GM19463 (cell line): ENCODE results near the gene TBX5.

Experiments used
- ATAC-seq: cut with Tn5 transposase; IDR thresholded peaks from one replicate; pipeline ENCODE4 v1.9.1; 2021; ENCODE audit warnings: mild to moderate bottlenecking, moderate library complexity; ENCODE audit not compliant: unreplicated experiment

The TBX5 gene

DNA sequence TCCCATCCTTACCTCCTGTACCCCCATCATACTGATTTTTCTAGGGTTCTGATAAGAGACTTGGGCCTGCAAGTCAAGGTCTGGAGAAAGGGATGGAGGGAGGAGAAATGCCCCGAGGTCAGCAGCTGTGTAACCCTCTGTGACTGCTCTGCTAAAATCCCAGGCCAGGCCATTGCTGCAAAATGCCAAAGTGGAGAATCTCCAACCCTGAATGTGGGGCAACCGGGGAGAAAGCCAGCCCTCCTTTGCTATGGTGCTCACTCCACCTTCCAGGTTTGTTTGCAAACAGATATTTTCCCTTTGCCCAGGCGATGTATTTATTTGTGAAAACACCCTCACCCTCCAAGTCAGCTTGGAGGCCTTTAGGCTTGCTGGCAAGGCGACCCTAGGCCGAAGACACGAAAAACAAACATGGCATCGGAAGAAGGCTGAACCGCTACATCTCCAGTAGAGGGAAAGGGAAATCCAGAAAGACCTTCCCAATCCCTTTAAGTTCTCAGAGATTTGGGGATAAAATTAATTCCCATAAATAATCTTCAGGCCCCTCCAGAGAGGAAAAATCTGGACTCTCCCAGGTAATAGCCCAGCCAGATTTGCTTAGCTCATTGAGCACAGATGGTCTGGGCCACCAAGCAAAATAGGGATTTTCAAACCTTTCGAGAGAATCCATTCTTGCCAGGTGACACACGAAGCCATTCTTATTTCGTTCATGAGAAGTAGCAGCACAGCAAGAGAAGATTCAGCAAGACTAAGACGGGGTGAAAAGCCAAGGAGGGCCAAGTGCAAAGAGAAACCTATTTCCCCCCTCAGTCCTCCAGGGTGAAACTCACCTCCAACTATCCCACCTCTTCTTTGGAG lies 1.3 kb upstream of the TBX5 start:
- no peak for ATAC-seq

DNA sequence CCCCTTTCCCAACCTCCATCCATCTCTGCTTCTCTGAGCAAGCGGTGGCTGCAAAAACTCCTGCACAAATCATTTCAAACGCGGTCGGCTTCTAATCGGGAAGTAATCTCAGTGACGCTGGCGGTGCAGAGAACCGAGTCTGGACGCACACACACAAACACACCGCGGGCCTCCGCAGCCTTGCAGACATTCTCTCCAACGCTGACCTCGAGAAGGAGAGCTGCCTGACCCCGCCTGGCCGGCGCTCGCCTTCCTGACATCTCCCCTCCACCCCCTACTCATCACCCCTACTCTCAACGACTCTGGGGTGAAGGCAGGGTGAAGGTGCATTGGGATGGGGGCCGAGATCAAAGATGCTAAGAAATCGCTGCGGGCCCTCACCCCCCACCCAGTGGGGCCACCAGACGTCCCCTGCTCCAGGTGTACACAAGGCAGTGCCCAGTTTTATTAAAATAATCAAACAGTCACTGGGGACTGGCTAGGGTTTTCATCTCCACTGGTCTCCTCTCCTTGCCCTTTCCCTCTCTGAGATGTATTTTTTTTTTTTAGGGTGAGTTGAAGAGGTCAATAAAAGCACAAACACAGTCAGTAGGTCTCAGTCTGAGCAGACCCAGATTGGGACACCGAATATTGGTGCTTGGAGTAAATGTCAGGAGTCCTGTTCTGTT lies 506 bp upstream of the TBX5 start:
- no peak for ATAC-seq

DNA sequence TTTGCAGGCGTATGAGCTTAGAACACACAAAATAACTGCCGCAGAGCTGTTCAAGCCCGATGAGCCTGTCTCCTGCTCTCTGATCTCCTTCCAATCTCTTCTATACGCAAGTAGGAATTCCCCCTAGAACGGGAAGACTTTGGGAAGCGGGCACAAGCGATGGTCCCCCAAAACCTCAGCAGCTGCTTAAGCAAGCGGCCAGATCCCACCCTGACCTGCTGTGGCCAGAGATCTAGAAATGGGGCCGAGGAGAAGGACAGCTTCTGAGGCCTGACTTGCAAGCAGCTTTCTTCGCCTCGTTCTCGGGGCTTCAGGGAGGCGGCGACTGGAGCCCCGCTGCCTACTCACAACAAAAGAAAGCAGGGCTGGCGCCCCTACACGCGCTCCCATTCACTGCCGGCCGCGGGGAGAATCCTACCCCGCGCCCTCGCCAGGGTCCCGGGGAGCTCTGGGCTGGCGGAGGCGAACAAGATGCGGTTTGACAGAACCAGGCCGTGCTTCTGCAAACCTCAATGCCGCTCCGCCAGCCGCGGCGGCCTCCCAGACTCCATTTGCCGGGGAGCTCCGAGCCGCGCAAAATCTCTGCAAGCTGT lies 922 bp downstream of the TBX5 start:
- no peak for ATAC-seq

DNA sequence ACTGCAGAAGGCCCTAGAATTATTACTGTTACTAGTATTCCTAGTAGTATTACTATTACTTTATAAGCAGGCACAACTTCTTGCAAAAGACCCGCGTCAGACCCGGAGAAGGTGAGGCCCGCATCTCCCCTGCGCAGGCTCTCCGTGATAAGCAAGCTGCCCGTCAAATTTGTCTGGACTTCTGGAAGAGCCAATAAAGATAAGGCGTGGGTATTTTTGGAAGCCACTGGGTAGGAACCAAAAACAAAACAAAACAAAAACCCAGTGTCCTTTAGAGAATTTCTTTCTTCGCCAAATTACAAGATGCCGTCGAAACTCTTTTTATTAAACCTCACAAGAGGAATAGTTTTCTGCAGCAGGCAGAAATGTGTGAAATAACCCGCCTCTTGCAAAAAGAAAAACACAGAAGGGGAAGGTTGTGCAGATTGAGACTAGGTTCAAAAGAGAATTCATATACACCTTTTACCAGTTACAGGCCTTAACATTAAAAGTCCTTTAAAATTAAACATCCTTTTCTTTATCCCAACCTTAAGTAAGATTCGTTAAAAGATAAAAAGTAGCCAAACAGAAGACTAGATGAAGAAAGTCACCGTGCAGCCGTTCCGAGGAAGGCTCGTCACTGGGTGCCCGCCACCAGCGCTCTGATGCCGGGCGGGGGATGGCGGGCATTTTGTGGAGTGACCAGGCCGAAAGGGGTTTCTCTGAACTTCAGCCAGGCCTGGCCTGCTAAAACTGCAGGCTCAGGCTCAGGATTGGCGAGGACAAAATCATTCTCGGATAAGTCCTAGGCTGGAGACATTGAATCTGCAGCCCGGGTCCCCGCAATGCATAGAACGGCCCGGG lies 1.6 kb downstream of the TBX5 start:
- no peak for ATAC-seq

DNA sequence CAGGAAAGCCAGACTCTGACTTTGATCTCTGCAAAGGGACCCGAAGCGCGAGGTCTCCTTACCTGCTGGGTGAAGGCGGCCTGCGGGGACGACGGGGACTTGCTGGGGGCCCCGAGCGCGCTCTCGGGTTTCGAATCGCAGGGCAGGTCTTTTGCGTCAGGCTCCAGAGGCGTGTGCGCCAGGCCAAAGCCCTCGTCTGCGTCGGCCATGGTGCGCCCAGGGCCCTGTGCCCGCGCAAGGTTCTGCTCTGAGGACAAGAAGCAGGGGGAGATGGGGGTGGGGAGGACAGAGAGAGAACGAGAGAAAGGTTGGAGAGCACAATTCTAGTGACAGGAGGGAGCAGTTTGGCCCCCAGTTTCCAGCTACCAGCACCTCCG lies 2.3 kb downstream of the TBX5 start:
- no peak for ATAC-seq

DNA sequence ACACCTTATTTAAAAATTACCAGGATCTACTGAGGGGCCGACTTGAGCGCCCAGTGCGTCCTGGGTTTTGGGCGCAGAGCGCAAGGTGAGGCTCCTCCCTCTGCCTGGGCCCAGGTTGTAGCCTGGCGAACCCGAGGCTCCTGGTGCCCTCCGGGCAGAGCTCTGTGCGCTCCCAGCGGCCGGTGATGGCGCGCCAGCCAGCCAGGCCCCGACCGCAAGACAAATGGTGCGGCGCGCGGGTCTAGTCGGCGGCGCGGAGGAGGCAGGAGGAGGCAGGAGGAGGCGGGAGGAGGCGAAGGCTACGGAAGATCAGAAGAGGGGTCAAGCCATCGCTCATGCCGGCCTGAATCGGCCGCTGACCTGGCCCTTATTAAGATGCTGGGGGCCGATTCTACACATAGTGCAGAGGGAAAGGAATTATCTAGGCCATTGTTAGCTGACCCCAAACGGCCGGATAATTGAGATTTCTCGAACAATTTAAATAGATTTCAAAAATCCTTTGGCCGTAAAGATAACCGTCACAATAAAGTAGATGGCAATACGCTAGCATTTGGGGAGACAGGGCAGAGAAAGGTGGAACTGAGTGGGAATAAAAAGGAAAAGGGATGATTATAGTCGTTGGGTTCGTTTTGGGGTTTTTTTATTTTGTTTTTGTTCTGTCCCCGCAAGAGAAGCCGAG lies 2.8 kb downstream of the TBX5 start:
- no peak for ATAC-seq

DNA sequence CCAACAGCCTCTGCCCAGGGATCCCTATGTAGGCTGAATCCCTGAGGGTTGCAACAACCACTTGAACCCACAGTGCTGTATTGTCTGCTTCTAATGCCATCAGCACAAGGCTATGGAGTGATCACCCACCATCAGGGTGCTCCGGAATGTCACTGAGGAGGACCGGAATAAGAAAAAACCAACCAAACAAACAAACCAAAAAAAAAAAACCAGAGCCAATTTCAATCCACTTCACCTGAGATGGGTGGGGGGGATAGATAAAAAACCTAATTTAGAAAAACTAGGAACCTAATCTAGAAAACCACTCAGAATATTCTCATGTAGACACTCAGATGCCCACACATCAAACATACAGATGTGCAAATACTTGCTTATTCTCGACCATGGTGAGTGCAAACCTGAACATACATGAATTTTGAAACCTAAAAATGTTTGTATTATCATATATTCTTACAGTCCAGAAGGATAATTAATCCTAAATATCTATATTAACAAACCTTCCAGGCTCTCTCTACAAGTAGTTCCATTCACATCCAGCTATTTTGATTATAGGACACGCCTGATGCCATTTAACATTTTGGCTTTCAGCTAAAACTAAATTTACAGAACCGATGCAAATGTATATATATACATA lies 3.7 kb downstream of the TBX5 start:
- no peak for ATAC-seq

DNA sequence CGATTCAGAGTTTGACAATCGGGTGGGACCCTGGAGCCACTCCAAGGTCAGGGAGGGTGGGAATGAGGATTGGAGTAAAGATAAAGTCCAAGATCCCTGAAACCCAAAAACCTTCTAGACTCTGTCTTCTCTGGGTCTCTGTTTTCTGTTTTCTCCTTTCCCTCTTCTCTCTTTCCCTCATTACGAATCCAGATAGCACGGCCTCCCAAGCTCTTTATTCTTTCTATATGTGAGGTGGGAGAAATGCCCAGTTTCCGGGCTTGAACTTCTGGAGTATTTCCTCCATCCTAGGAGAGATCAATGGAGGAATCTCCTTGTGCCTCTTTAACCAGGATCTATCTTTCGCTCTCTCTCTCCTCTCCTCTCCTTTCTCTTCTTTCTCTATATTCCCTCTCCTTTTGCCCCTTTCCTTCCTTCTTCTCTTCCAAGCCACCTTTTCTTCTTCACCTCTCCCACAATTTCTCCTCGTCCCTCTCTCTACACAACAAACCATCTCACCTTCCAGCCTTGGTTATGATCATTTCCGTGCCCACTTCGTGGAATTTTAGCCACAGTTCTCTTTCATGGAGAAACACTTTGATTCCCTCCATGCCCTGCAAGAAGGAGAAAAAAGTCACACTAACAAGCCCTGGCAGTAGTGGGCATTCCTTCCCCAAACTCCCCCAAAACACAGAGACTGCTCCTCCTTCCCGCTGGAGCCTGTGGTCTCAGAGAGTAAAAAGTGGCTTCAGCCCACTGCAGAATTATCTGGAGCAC lies 4.4 kb downstream of the TBX5 start:
- ATAC-seq = no peak

DNA sequence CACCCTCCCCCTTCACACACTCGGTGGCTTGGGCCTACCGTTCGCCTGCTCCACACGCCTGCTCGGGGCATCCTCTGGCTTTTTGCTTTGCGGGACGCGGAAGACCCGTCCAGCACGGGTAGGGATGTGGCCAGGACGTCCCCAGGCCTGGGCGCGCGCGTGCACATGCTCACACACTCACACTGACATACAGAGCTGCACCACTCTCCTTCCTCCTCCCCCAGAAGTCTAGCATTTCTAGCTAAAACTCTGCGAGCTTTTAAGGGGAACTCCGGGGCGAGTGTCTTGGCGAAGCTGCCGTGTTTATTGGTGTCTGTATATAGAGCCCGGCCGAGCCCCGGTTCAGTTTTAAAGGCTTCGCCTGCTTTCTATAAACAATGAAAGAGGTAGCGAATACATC lies 5.0 kb downstream of the TBX5 start:
- no peak for ATAC-seq

DNA sequence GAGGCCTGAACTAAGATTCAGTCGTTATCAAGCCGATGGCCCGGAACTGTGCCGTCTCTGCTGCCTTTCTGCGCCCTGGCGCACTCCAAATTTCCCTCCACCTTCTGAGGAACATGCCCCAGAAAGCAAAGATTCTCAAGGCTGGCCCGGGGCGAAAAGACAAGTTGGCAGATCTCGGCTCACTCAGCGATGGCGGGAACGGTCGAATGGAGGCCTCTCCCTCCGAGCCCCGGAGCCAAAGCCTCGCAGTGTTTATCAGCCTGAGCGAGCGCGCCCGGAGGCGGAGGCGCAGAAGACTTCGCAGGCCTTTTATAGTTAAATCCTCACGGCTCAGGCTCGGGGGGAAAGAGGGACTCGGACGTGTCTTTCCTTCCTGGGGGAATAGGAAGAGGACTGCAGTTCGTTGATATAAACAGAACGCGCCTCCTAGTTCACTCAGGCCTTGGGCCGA lies 5.6 kb downstream of the TBX5 start:
- no peak for ATAC-seq

DNA sequence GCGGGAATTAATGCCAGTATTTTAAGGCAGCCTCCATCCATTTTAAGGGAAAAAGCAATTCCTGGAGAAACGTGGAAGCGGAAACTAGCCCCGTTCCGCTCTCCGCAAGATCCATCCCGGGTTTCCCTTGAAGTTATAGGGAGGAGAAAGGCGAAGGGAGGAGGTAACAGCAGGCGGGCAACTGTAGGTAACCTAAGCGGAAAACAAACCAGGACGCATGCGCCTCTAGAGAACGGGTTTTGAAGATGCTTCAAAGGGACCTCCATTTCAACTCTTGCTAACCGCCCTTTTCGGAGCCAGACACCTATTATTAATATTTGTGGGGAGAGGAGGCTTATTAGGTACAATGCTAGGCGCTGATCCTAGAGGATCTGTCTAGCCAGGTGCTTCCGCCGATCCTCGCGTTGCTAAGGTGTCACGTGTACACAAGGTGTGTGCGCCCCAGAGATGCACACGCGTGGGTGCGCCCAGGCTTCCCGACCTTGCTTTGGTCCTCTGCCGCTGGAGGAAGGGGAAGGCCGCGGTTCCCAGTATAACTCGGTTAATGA lies 6.2 kb downstream of the TBX5 start:
- ATAC-seq = no peak

DNA sequence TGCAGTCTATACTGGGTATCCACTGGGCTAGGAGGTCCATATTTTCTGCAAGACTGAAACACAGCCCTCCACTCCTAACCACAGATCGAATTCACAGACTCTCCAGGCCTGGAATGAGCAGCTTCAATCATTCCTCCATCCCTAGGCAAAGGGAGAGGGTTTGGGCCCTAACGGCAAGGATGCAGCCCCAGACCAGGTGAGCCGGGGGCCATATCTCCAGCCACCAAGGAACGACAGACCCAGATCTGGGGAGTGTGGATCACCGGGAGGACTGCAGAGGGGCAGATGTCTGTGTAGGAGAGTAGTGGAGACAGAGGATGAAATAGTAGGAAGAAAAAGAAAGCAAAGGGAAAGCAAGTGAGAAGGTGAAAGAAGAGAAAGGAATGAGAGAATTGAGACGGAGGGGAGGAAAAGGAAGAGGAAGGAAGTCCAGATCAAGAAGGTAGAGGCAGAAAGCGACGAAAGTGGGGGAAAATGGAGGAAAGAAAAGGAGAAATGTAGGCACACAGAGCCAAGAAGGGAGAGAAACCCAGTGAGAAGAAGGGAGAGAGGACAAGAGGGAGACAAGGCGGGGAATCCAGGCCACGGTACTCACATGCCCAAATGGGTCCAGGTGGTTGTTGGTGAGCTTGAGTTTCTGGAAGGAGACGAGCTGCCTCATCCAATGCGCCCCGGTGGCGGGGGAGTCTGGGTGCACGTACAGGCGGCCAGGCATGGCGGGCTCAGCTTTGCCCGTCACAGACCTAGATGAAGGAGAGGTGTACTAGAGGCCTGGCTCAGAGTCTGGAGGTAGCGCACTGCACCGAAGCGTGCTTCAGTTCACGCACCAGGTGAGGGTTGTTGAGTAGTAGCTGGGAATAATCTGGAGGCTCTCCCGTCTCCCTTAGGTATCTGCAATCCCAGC lies 7.7 kb downstream of the TBX5 start:
- ATAC-seq = no peak

DNA sequence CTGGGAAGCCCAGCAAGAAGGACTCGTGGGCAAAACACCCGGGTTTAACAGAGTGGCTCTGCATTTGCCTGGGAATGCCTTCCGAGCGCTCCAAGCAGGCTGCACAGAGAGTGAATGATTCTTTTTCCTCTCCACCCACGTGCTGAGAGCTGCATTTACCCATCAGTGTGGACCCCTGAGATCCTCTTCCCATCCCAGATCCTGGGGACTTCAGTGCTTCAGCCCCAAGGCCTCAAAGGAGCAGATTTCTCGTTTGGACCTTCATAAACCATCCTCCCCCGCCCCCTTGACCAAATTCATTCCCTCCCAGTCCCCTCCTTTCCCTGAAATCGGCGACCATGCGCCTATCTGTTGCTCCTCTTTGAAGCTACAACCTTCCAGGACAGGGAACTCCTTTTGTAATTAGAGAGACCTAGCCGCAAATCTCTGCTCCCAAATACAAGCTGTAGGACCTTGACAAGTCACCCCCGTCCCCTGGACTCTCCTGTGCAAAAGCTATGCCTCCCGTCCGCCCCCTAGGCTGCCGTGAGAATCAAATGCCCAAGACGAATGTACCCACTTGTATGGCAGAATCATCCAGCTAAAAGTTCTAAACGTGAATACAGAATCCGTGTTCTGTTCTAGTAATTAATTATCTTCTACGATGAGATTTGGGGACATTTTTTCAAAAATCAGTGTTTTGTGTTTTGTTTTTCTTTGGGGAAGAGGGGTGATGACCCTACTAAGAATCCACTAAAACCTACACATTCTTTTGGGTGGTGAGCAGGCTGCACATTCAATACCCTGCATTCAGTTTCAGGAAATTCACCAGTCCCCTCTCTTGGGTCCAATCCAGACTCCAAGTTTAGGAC lies 8.8 kb downstream of the TBX5 start:
- no peak for ATAC-seq

DNA sequence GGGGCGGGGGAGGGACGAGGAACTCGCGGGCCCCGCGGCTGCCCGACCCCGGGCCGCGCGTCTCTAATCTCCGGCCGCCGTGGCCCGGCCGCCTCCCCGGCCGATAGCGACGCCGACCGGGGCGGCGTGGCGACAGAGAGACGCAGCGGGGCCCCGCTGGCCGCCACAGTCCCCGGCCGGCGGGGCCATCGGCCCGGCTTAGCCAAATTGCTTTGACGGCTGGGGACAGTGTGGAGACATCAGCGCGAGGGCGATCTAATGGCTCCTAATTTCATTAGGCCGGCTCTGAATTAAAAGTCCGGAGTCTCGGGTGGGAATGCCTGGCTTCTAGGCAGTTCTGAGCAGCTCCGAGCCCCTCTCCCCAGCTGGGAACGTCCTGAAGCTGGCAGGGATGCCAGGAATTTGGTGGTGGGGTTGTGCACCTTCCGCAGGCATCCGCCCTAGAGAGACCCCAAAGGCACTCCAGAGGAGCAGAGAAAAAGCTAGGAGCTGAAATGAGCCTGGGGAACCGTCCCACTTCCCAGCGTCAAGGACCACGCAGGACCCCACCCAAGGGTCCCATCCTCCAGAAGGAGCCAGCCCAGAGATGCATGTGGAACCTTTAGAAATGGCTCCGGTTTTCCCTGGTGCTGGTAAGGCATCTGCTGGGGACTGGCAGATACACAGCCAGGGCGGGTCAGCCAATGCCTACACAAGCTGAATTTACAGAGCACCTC lies 9.6 kb downstream of the TBX5 start:
- ATAC-seq = no peak

DNA sequence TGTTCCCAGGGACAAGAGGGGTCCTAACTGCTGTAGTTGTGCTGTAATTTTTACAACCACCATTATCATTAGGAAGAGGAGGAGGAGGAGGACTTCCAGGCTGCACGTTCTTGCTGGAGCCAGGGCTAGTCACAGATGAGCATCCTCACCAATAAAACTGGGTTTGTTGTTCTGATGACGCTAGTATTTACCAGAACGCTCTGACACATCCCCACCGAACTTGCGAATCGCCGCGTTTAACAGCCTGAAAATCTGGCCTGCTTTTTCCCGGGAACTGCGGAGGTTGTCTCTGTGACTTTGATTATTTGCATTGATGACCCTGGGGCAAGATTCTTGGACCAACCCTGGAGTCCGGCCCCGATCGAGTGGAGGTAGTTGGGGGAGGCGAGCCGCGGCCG lies 10.2 kb downstream of the TBX5 start:
- no peak for ATAC-seq

DNA sequence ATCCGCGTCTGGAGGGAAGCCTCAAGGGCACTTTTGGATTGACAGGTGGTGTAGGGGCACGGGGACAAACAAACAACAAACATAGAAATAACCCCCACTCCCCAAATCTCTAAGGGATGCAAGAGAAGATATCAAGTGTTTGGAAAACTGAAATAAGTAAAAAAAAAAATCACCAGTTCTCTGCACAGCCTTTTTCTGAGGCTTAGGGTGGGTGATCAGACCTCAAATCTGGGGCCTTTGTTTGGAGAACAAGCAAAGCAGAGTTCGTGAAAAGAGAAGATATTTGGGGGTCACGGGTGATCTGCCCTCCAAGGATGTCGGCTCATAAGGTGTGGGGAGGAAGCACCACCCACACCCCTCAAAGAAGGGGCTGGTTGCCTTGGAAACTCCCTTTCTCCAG lies 10.7 kb downstream of the TBX5 start:
- no peak for ATAC-seq

DNA sequence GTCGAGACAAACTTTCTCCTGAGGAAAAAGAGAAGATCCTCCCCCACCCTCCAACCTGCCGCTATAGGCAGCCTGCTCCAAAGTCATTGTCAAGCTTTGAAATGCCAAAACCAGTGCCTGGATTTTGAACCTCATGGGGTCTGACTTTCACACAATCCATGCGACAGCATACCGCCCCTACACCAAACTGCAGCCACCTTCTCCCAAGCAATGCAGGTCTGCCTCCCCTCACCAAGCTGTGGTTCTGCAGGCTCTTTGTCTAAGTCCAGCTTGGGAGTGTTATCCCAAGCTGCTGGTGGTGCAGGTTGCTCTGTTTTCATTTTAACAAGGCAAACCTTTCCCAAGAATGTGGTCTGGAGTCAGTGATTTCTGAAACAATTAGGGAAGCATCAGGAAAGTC lies 12.4 kb downstream of the TBX5 start:
- no peak for ATAC-seq
